Suprapubic skin (tissue), 4 donors: ENCODE results near the gene KCNAB2. TPM values are rescaled to one million over a fixed set of nuclear protein-coding genes. Genes with fewer than 3 reads are reported as not detected.

ENCODE experiments used
- DNase-seq, 2 donors: peaks; one replicate each; pipeline ENCODE4 v3.0.0-alpha.2; 2019; ENCODE audit warnings: low spot score in 2 of 2
- H3K27ac ChIP-seq: fragments of 200-600 bp; sonication (generic); one replicate; pipeline ENCODE4 v1.5.1; 2019
- H3K27me3 ChIP-seq: fragments of 200-600 bp; sonication (generic); one replicate; pipeline ENCODE4 v1.5.1; 2019
- H3K36me3 ChIP-seq: fragments of 200-600 bp; sonication (generic); one replicate; pipeline ENCODE4 v1.5.1; 2019
- H3K4me1 ChIP-seq: fragments of 200-600 bp; sonication (generic); one replicate; pipeline ENCODE4 v1.5.1; 2019
- H3K4me3 ChIP-seq: fragments of 200-600 bp; sonication (generic); one replicate; pipeline ENCODE4 v1.5.1; 2019; ENCODE audit warnings: mild to moderate bottlenecking
- H3K9me3 ChIP-seq: fragments of 200-600 bp; sonication (generic); one replicate; pipeline ENCODE4 v1.5.1; 2019
- CTCF ChIP-seq, 2 donors: fragments of 200-600 bp in 1 of 2; fragments of 450-650 bp in 1 of 2; sonication (generic) in 1 of 2; IDR thresholded peaks; one replicate each; pipeline ENCODE4 v1.5.1; 2016 to 2019; ENCODE audit warnings: antibody characterized with exemption in 2 of 2, mild to moderate bottlenecking in 1 of 2, moderate library complexity in 1 of 2
- EP300 ChIP-seq: sonication (generic); formaldehyde crosslinking; IDR thresholded peaks from one replicate; pipeline ENCODE4 v1.6.1; 2017; ENCODE audit warnings: antibody characterized with exemption
- POLR2A ChIP-seq, 2 donors: fragments of 450-650 bp; IDR thresholded peaks; one replicate each; pipeline ENCODE4 v1.6.1; 2017; ENCODE audit warnings: antibody characterized with exemption in 2 of 2, mild to moderate bottlenecking in 2 of 2, moderate library complexity in 2 of 2
- POLR2AphosphoS5 ChIP-seq, 3 donors: sonication (generic); formaldehyde crosslinking; IDR thresholded peaks; one replicate each; pipeline ENCODE4 v1.6.1; 2017; ENCODE audit warnings: antibody characterized with exemption in 3 of 3
- WGBS: methylation state at CpG from one replicate; pipeline ENCODE4 v1.1.5; 2018; 5-methylcytosine and 5-hydroxymethylcytosine counted together
- total RNA-seq, 4 donors: library from RNA; depleted of rRNA; stranded (reverse); fragments of >200 nt; gene quantifications; one replicate each; pipeline ENCODE4 v1.1.0, GENCODE V29; 2016

The KCNAB2 gene
- total RNA-seq, 4 donors from 2014 or later, result 13.3 to 17.5 (median 16.2) TPM

GRCh38 chr1:6038603-6039002, 7.1 kb upstream of the KCNAB2 start:
- no peak overlapping the region for H3K27ac ChIP-seq
- no peaks in the 10 kb centered on the region for H3K27me3 ChIP-seq
- H3K9me3 ChIP-seq, result no peaks in the 10 kb centered on the region
- WGBS, result 88% methylated on average over 4 of the region's 7 CpGs
- H3K4me1 ChIP-seq, result no peaks in the 10 kb centered on the region
- no peak for TF ChIP-seq POLR2A (IDR thresholded peaks at IDR 0.05)
- TF ChIP-seq EP300, result no peak
- TF ChIP-seq POLR2AphosphoS5 (IDR thresholded peaks at IDR 0.05), result no peak
- no peak for TF ChIP-seq CTCF (IDR thresholded peaks at IDR 0.05)
- H3K4me3 ChIP-seq, result no peak overlapping the region
- no peaks in the 10 kb centered on the region for H3K36me3 ChIP-seq
- no peak for DNase-seq

- no peak for DNase-seq
- WGBS, result 93% methylated on average over 14 of the region's 15 CpGs
- no peaks in the 10 kb centered on the region for H3K36me3 ChIP-seq
- no peaks in the 10 kb centered on the region for H3K27me3 ChIP-seq
- H3K4me3 ChIP-seq, result no peak overlapping the region
- TF ChIP-seq POLR2A (IDR thresholded peaks at IDR 0.05) (no peak), POLR2AphosphoS5 (IDR thresholded peaks at IDR 0.05) (no peak), EP300 (no peak), CTCF (IDR thresholded peaks at IDR 0.05) (no peak)
- H3K27ac ChIP-seq, result no peak overlapping the region
- no peaks in the 10 kb centered on the region for H3K4me1 ChIP-seq
- no peaks in the 10 kb centered on the region for H3K9me3 ChIP-seq
Observed at GRCh38 chr1:6039031-6039430, 6.7 kb upstream of the KCNAB2 start.

- Histone ChIP-seq H3K4me3 (no peak overlapping the region), H3K36me3 (no peaks in the 10 kb centered on the region), H3K4me1 (no peaks in the 10 kb centered on the region), H3K27me3 (no peaks in the 10 kb centered on the region), H3K27ac (no peak overlapping the region), H3K9me3 (no peaks in the 10 kb centered on the region)
- DNase-seq, result no peak
- TF ChIP-seq POLR2A (IDR thresholded peaks at IDR 0.05) (no peak), CTCF (IDR thresholded peaks at IDR 0.05) (no peak), POLR2AphosphoS5 (IDR thresholded peaks at IDR 0.05) (no peak), EP300 (no peak)
- WGBS, result 94% methylated on average over 15 of the region's 15 CpGs
Observed at GRCh38 chr1:6040444-6040843, 5.2 kb upstream of the KCNAB2 start.

- Histone ChIP-seq H3K9me3 (no peaks in the 10 kb centered on the region), H3K4me3 (no peak overlapping the region), H3K36me3 (no peaks in the 10 kb centered on the region), H3K4me1 (no peaks in the 10 kb centered on the region), H3K27me3 (no peaks in the 10 kb centered on the region), H3K27ac (no peak overlapping the region)
- DNase-seq, result no peak
- TF ChIP-seq CTCF (IDR thresholded peaks at IDR 0.05), result no peak
- TF ChIP-seq POLR2A (IDR thresholded peaks at IDR 0.05), result no peak
- TF ChIP-seq EP300, result no peak
- no peak for TF ChIP-seq POLR2AphosphoS5 (IDR thresholded peaks at IDR 0.05)
- WGBS, result 87% methylated on average over 22 of the region's 22 CpGs
Observed at GRCh38 chr1:6040861-6041415, 4.8 kb upstream of the KCNAB2 start.

GRCh38 chr1:6041432-6042062, 4.1 kb upstream of the KCNAB2 start:
- no peak for TF ChIP-seq POLR2AphosphoS5 (IDR thresholded peaks at IDR 0.05)
- no peak for TF ChIP-seq POLR2A (IDR thresholded peaks at IDR 0.05)
- no peak for TF ChIP-seq EP300
- peak in 1 of 2 donors; percentile 45 for TF ChIP-seq CTCF (IDR thresholded peaks at IDR 0.05)
- no peaks in the 10 kb centered on the region for H3K36me3 ChIP-seq
- DNase-seq, result no peak
- no peaks in the 10 kb centered on the region for H3K4me1 ChIP-seq
- WGBS, result 63% methylated on average over 19 of the region's 20 CpGs
- no peak overlapping the region for H3K27ac ChIP-seq
- no peak overlapping the region for H3K4me3 ChIP-seq
- H3K27me3 ChIP-seq, result no peaks in the 10 kb centered on the region
- no peaks in the 10 kb centered on the region for H3K9me3 ChIP-seq
